Large intestine (tissue), 3 donors: ENCODE results near the gene ASPHD2. TPM values are rescaled to one million over a fixed set of nuclear protein-coding genes. Genes with fewer than 3 reads are reported as not detected.

ENCODE experiments used
- DNase-seq, 2 donors: peaks; one replicate each; pipeline versions ENCODE4 v3.0.0 to v3.0.0-alpha.2; 2013
- H3K27ac ChIP-seq: one replicate; pipeline ENCODE4 v1.5.1; 2013; ENCODE audit warnings: low read length
- H3K27me3 ChIP-seq: 2 replicates; pipeline ENCODE4 v1.6.1; 2013; ENCODE audit warnings: low read length; ENCODE audit not compliant: control insufficient read depth, insufficient read depth
- H3K36me3 ChIP-seq: 2 replicates; pipeline ENCODE4 v1.6.1; 2013; ENCODE audit warnings: low read length; ENCODE audit not compliant: control insufficient read depth, insufficient read depth
- H3K4me1 ChIP-seq: one replicate; pipeline ENCODE4 v1.6.1; 2013; ENCODE audit warnings: low read length; ENCODE audit not compliant: control insufficient read depth, insufficient read depth
- H3K4me3 ChIP-seq: one replicate; pipeline ENCODE4 v1.5.1; 2013; ENCODE audit warnings: low read length
- H3K9me3 ChIP-seq: one replicate; pipeline ENCODE4 v1.6.1; 2013; ENCODE audit warnings: mild to moderate bottlenecking, low read depth, low read length, moderate library complexity; ENCODE audit not compliant: control insufficient read depth
- WGBS: methylation state at CpG from one replicate; pipeline ENCODE4 v1.1.5; 2013; ENCODE audit warnings: low lambda C conversion rate; ENCODE audit not compliant: insufficient coverage; 5-methylcytosine and 5-hydroxymethylcytosine counted together
- polyA plus RNA-seq: library from polyadenylated mRNA; unstranded; fragments of 120-200 nt; gene quantifications from one replicate; pipeline ENCODE4 v1.2.1, GENCODE V29; 2013

ASPHD2 gene
- polyA plus RNA-seq, 1 donor, result 0.88 TPM

GRCh38 chr22:26476705-26477340, 47.8 kb downstream of the ASPHD2 start:
- H3K27me3 ChIP-seq, result no peaks in the 10 kb centered on the region
- H3K36me3 ChIP-seq, result peaks cover 53% of the 10 kb centered on the region
- DNase-seq, result no peak
- H3K9me3 ChIP-seq, result no peaks in the 10 kb centered on the region
- H3K27ac ChIP-seq, result no peak overlapping the region
- no peak overlapping the region for H3K4me3 ChIP-seq
- 83% methylated on average over 1 of the region's 4 CpGs for WGBS
- H3K4me1 ChIP-seq, result peaks cover 24% of the 10 kb centered on the region

GRCh38 chr22:26477341-26477731, 48.3 kb downstream of the ASPHD2 start:
- no peak for DNase-seq
- no CpG with 5 or more reads among the region's 4 CpGs for WGBS
- Histone ChIP-seq H3K36me3 (peaks cover 48% of the 10 kb centered on the region), H3K27ac (no peak overlapping the region), H3K4me3 (no peak overlapping the region), H3K4me1 (peaks cover 26% of the 10 kb centered on the region), H3K9me3 (no peaks in the 10 kb centered on the region), H3K27me3 (no peaks in the 10 kb centered on the region)

GRCh38 chr22:26479043-26479791, 50.2 kb downstream of the ASPHD2 start:
- peak overlapping the region; percentile 34 for H3K4me3 ChIP-seq
- DNase-seq, result no peak
- peak overlapping the region; percentile 75 for H3K27ac ChIP-seq
- H3K4me1 ChIP-seq, result peaks cover 26% of the 10 kb centered on the region
- no peaks in the 10 kb centered on the region for H3K9me3 ChIP-seq
- no peaks in the 10 kb centered on the region for H3K27me3 ChIP-seq
- peaks cover 32% of the 10 kb centered on the region for H3K36me3 ChIP-seq
- WGBS, result 100% methylated on average over 1 of the region's 12 CpGs

- WGBS, result 0% methylated on average over 1 of the region's 12 CpGs
- peak overlapping the region; percentile 34 for H3K4me3 ChIP-seq
- H3K9me3 ChIP-seq, result no peaks in the 10 kb centered on the region
- H3K27me3 ChIP-seq, result no peaks in the 10 kb centered on the region
- H3K36me3 ChIP-seq, result peaks cover 27% of the 10 kb centered on the region
- peaks cover 34% of the 10 kb centered on the region for H3K4me1 ChIP-seq
- peak in 1 of 2 donors; percentile 82 for DNase-seq
- H3K27ac ChIP-seq, result peak overlapping the region; percentile 75
Observed at GRCh38 chr22:26479792-26480610, 50.9 kb downstream of the ASPHD2 start.

GRCh38 chr22:26480611-26480932, 51.5 kb downstream of the ASPHD2 start:
- no CpG with 5 or more reads among the region's 2 CpGs for WGBS
- H3K27ac ChIP-seq, result peak overlapping the region; percentile 75
- peaks cover 23% of the 10 kb centered on the region for H3K36me3 ChIP-seq
- H3K4me1 ChIP-seq, result peaks cover 34% of the 10 kb centered on the region
- H3K9me3 ChIP-seq, result no peaks in the 10 kb centered on the region
- no peak overlapping the region for H3K4me3 ChIP-seq
- H3K27me3 ChIP-seq, result no peaks in the 10 kb centered on the region
- no peak for DNase-seq

GRCh38 chr22:26481112-26481693, 52.1 kb downstream of the ASPHD2 start:
- Histone ChIP-seq H3K27ac (peak overlapping the region; percentile 55), H3K4me1 (peaks cover 34% of the 10 kb centered on the region)
- WGBS, result no CpG with 5 or more reads among the region's 6 CpGs

GRCh38 chr22:26481694-26482093, 52.6 kb downstream of the ASPHD2 start:
- H3K9me3 ChIP-seq, result no peaks in the 10 kb centered on the region
- no peaks in the 10 kb centered on the region for H3K27me3 ChIP-seq
- H3K4me3 ChIP-seq, result no peak overlapping the region
- DNase-seq, result no peak
- peak overlapping the region; percentile 55 for H3K27ac ChIP-seq
- H3K36me3 ChIP-seq, result peaks cover 17% of the 10 kb centered on the region
- peaks cover 34% of the 10 kb centered on the region for H3K4me1 ChIP-seq
- WGBS, result 80% methylated on average over 1 of the region's 4 CpGs

More at GRCh38 chr22:26481112-26481693, 52.1 kb downstream of the ASPHD2 start:
- no peaks in the 10 kb centered on the region for H3K9me3 ChIP-seq
- H3K27me3 ChIP-seq, result no peaks in the 10 kb centered on the region
- peaks cover 22% of the 10 kb centered on the region for H3K36me3 ChIP-seq
- DNase-seq, result no peak
- no peak overlapping the region for H3K4me3 ChIP-seq

GRCh38 chr22:26482161-26482560, 53.1 kb downstream of the ASPHD2 start:
- WGBS, result no CpG with 5 or more reads among the region's 5 CpGs
- DNase-seq, result peak in 1 of 2 donors; percentile 42
- no peak overlapping the region for H3K4me3 ChIP-seq
- no peaks in the 10 kb centered on the region for H3K27me3 ChIP-seq
- H3K27ac ChIP-seq, result peak overlapping the region; percentile 55
- H3K36me3 ChIP-seq, result peaks cover 13% of the 10 kb centered on the region
- H3K9me3 ChIP-seq, result no peaks in the 10 kb centered on the region
- H3K4me1 ChIP-seq, result peaks cover 34% of the 10 kb centered on the region

GRCh38 chr22:26483043-26483438, 54.0 kb downstream of the ASPHD2 start:
- Histone ChIP-seq H3K27ac (peak overlapping the region; percentile 99), H3K4me1 (peaks cover 34% of the 10 kb centered on the region), H3K27me3 (no peaks in the 10 kb centered on the region), H3K4me3 (peak overlapping the region; percentile 81), H3K9me3 (no peaks in the 10 kb centered on the region), H3K36me3 (peaks cover 13% of the 10 kb centered on the region)
- WGBS, result no CpG with 5 or more reads among the region's 7 CpGs
- DNase-seq, result peak in 1 of 2 donors; percentile 24
